DMS 273 treated with DMSO at 0.1 percent for 48 hours (cell line): ENCODE results near the gene GHITM.
"Not testable (repeated sequence)": the region's sequence is repeated elsewhere in the genome, so short reads cannot be mapped to it uniquely, and the experiment has no call there.

Experiments used
- DNase-seq: peaks from one replicate; lab custom pipeline; 2025; lab: John Stamatoyannopoulos, UW

Gene GHITM

GRCh38 chr10:84176351-84176750 lies 37.0 kb downstream of the GHITM start:
- no peak for DNase-seq

GRCh38 chr10:84176836-84177474 lies 37.6 kb downstream of the GHITM start:
- no peak for DNase-seq

GRCh38 chr10:84177541-84178141 lies 38.3 kb downstream of the GHITM start:
- no peak for DNase-seq

GRCh38 chr10:84178160-84178609 lies 38.9 kb downstream of the GHITM start:
- DNase-seq, result no peak

- DNase-seq, result peak; percentile 62
These were observed 39.9 kb downstream of the GHITM start for GRCh38 chr10:84179059-84179710.

- not testable (repeated sequence) for DNase-seq
These were observed 41.1 kb downstream of the GHITM start for GRCh38 chr10:84180386-84180785.

GRCh38 chr10:84181631-84182030 lies 42.3 kb downstream of the GHITM start:
- no peak for DNase-seq

GRCh38 chr10:84184517-84184916 lies 45.2 kb downstream of the GHITM start:
- DNase-seq, result no peak

GRCh38 chr10:84185526-84186175 lies 46.3 kb downstream of the GHITM start:
- no peak for DNase-seq

- no peak for DNase-seq
These were observed 49.5 kb downstream of the GHITM start for GRCh38 chr10:84188815-84189214.

- DNase-seq, result no peak
These were observed 51.3 kb downstream of the GHITM start for GRCh38 chr10:84190621-84191020.

GRCh38 chr10:84191106-84191505 lies 51.8 kb downstream of the GHITM start:
- DNase-seq, result no peak

- no peak for DNase-seq
These were observed 54.0 kb downstream of the GHITM start for GRCh38 chr10:84193327-84193726.

GRCh38 chr10:84193846-84194423 lies 54.6 kb downstream of the GHITM start:
- DNase-seq, result no peak

- no peak for DNase-seq
These were observed 55.2 kb downstream of the GHITM start, which contains the start of gene CDHR1 for GRCh38 chr10:84194424-84195043. TSS of gene CDHR1 (plus strand) at chr10:84194537. CDS start at chr10:84194761, 224 bp downstream.

- DNase-seq, result no peak
These were observed 55.9 kb downstream of the GHITM start for GRCh38 chr10:84195044-84195830.

- peak; percentile 3 for DNase-seq
These were observed 56.8 kb downstream of the GHITM start for GRCh38 chr10:84196083-84196482.

GRCh38 chr10:84196941-84197340 lies 57.6 kb downstream of the GHITM start:
- no peak for DNase-seq

- no peak for DNase-seq
These were observed 58.3 kb downstream of the GHITM start for GRCh38 chr10:84197643-84198042.

- DNase-seq, result no peak
These were observed 59.1 kb downstream of the GHITM start for GRCh38 chr10:84198206-84198915.
